Measurements from ENCODE around the gene CACHD1.
A peak's percentile ranks its signal among the peaks of the same experiment; 100 is the strongest.

CACHD1 gene

GRCh38 chr1:64458915-64459314, 11.0 kb upstream of the CACHD1 start:
- TF ChIP-seq, protein P1, sequence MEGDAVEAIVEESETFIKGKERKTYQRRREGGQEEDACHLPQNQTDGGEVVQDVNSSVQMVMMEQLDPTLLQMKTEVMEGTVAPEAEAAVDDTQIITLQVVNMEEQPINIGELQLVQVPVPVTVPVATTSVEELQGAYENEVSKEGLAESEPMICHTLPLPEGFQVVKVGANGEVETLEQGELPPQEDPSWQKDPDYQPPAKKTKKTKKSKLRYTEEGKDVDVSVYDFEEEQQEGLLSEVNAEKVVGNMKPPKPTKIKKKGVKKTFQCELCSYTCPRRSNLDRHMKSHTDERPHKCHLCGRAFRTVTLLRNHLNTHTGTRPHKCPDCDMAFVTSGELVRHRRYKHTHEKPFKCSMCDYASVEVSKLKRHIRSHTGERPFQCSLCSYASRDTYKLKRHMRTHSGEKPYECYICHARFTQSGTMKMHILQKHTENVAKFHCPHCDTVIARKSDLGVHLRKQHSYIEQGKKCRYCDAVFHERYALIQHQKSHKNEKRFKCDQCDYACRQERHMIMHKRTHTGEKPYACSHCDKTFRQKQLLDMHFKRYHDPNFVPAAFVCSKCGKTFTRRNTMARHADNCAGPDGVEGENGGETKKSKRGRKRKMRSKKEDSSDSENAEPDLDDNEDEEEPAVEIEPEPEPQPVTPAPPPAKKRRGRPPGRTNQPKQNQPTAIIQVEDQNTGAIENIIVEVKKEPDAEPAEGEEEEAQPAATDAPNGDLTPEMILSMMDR (IDR thresholded peaks at IDR 0.05; ENCODE audit: low read length, missing control alignments), result no peak

GRCh38 chr1:64459743-64460142, 10.2 kb upstream of the CACHD1 start:
- TF ChIP-seq, protein P1 (IDR thresholded peaks at IDR 0.05; ENCODE audit: low read length, missing control alignments), result no peak
- H3K4me3 ChIP-seq (replicated peaks; ENCODE audit: low read depth, low read length), result no peak overlapping the region
- DNase-seq (ENCODE audit: low read depth), result no peak

More at GRCh38 chr1:64458915-64459314, 11.0 kb upstream of the CACHD1 start:
- no peak overlapping the region for H3K4me3 ChIP-seq (replicated peaks; ENCODE audit: low read depth, low read length)
- DNase-seq (ENCODE audit: low read depth), result no peak

DNA sequence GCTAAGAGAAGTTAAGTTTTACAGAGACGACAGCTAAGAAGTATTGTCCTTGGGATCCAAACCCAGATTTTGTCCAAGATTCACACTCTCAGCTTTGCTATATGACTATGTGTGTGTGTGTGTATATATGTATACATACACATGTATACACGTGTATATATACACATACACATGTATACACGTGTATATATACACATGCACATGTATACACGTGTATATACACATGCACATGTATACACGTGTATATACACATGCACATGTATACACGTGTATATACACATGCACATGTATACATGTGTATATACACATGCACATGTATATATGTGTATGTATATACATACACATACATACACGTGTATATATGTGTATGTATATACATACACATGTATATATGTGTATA, 3.9 kb upstream of the CACHD1 start:
- H3K4me3 ChIP-seq (replicated peaks; ENCODE audit: low read depth, low read length), result no peak overlapping the region
- TF ChIP-seq, protein P1 (IDR thresholded peaks at IDR 0.05; ENCODE audit: low read length, missing control alignments), result no peak
- DNase-seq (ENCODE audit: low read depth), result no peak

DNA sequence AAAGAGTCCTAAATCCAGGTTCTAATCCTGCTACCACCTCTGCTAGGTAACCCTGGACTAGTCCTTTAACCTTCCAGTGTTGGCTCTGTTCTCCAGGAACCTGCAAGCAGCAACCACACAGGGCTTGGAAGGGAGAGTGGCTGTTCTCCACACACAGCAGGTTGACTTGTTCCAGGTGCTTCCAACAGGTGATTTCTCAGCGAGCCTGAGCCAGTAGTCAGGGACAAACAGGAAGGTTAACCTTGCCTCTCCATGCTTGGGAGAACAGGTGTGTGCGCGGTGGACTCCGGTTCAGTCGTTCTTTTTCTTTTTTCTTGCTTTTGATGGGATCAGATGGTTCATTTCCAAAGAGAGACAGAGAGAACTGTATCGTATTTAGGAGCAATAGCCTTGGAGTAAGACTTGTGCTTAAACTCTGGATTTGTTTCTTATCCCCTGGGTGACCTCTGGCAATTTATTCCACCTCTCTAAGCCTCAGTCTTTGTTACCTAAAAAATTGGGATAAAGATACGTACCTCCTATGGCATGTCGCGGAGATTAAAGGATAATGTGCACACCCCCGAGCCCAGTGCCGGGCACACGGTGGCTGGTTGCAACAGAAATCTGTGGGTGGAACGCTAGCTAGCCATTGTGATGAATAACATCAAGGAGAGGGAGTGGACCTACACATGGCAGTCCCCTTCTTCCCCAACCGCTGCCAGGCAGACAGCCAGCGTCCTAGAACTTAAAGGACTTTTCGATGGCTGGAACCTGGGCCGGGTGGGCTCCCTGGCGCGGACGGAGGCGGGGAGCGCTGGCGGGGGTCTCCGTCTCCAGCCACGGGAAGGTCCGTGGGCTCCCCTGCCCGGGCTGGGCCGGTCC, 583 bp upstream of the CACHD1 start:
- TF ChIP-seq, protein P1 (IDR thresholded peaks at IDR 0.05; ENCODE audit: low read length, missing control alignments), result no peak

DNA sequence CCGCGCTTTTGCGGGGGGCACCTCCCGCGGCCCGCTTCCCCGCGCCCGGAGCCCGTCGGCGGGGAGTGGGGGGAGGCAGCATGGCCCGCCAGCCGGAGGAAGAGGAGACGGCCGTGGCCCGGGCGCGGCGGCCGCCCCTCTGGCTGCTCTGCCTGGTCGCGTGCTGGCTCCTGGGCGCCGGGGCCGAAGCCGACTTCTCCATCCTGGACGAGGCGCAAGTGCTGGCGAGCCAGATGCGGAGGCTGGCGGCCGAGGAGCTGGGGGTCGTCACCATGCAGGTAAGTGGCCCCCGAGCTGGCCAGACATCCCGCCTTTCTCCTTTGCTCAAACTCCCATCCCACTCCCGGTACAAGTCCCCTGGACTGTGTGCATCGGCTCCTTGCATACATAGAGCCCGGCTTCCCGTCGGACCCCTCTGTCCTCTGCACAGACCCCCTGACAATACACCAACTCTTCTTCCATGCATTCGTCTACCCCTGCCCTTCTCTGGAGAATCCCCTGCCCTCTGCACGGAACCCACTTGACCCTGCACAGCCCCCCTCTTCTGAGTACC, 812 bp downstream of the CACHD1 start:
- H3K4me3 ChIP-seq (replicated peaks; ENCODE audit: low read depth, low read length), result peak overlapping the region; percentile 59
- DNase-seq (ENCODE audit: low read depth), result peak; percentile 17

More for the DNA sequence above, 583 bp upstream of the CACHD1 start:
- H3K4me3 ChIP-seq (replicated peaks; ENCODE audit: low read depth, low read length), result peak overlapping the region; percentile 59
- peak; percentile 8 for DNase-seq (ENCODE audit: low read depth)

GRCh38 chr1:64471218-64472039, 1.5 kb downstream of the CACHD1 start:
- DNase-seq (ENCODE audit: low read depth), result peak; percentile 9
- TF ChIP-seq, protein P1 (IDR thresholded peaks at IDR 0.05; ENCODE audit: low read length, missing control alignments), result no peak
- peak overlapping the region; percentile 59 for H3K4me3 ChIP-seq (replicated peaks; ENCODE audit: low read depth, low read length)

More for the DNA sequence above, 812 bp downstream of the CACHD1 start:
- TF ChIP-seq, protein P1 (IDR thresholded peaks at IDR 0.05; ENCODE audit: low read length, missing control alignments), result no peak
